ENCODE data around the gene USP16.

DNA sequence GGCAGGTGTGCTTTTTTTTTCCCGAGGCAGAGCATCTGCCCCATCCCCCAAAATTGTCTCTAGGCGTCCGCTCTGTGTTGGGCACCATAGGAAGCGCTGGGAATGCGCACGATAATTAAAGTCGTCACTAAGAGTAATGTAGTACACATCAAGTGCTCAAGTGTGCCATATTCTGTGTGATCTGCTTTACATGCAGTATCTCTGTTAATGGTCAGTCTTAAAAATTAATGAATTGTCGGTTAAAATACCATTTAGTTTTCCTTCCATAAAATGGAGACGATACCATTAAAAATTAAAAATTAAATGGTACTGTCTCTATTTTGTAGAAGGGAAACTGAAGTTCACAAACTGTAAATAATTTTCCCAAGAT is 49.5 kb downstream of the USP16 start:
- TF ChIP-seq, protein P1, sequence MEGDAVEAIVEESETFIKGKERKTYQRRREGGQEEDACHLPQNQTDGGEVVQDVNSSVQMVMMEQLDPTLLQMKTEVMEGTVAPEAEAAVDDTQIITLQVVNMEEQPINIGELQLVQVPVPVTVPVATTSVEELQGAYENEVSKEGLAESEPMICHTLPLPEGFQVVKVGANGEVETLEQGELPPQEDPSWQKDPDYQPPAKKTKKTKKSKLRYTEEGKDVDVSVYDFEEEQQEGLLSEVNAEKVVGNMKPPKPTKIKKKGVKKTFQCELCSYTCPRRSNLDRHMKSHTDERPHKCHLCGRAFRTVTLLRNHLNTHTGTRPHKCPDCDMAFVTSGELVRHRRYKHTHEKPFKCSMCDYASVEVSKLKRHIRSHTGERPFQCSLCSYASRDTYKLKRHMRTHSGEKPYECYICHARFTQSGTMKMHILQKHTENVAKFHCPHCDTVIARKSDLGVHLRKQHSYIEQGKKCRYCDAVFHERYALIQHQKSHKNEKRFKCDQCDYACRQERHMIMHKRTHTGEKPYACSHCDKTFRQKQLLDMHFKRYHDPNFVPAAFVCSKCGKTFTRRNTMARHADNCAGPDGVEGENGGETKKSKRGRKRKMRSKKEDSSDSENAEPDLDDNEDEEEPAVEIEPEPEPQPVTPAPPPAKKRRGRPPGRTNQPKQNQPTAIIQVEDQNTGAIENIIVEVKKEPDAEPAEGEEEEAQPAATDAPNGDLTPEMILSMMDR (IDR thresholded peaks at IDR 0.05), result no peak
- TF ChIP-seq POLR2A (IDR thresholded peaks at IDR 0.05) (no peak), POLR2AphosphoS5 (IDR thresholded peaks at IDR 0.05) (no peak)

Data from breast epithelium (tissue), 3 donors.